Fibroblast of the aortic adventitia (primary cell): Measurements from ENCODE around the gene NMNAT1. TPM values are rescaled to one million over a fixed set of nuclear protein-coding genes. Genes with fewer than 3 reads are reported as not detected.

ENCODE experiments used
- DNase-seq: peaks from one replicate; pipeline ENCODE4 v3.0.0-alpha.2; 2010; ENCODE audit warnings: low read depth
- H3K4me3 ChIP-seq: 2 replicates; pipeline ENCODE4 v1.5.1; 2011; ENCODE audit warnings: low read depth, mild to moderate bottlenecking, control low read depth, low read length, moderate library complexity
- CTCF ChIP-seq: IDR thresholded peaks from 2 replicates; pipeline ENCODE4 v1.5.1; 2011; ENCODE audit warnings: mild to moderate bottlenecking, low read length, control low read depth, inconsistent platforms; ENCODE audit not compliant: insufficient read depth
- small RNA-seq: library from RNA; depleted of rRNA; stranded (forward); fragments of <200 nt; gene quantifications from one replicate; pipeline ENCODE3, GENCODE V24; 2012
- total RNA-seq: library from RNA; depleted of rRNA; stranded (reverse); fragments of >200 nt; gene quantifications from 2 replicates; pipeline ENCODE4 v1.2.3, GENCODE V29; 2012; ENCODE audit warnings: low replicate concordance

Gene NMNAT1
- total RNA-seq, 1 donor, result 10.6 TPM

- DNase-seq, result peak; percentile 80
- no peak for TF ChIP-seq CTCF
- H3K4me3 ChIP-seq, result no peak overlapping the region
Measured at GRCh38 chr1:10031461-10031860, 88.2 kb downstream of the NMNAT1 start.

GRCh38 chr1:10032590-10033358 is 89.5 kb downstream of the NMNAT1 start, which contains the start of gene UBE4B:
TSS of gene UBE4B (plus strand) at chr1:10032958. CDS start at chr1:10033671, 713 bp downstream.
- TF ChIP-seq CTCF, result peak; percentile 67
- peak within 1 kb of the TSS; percentile 83 for H3K4me3 ChIP-seq
- peak; percentile 96 for DNase-seq

GRCh38 chr1:10033359-10033845 is 90.1 kb downstream of the NMNAT1 start:
- no peak for TF ChIP-seq CTCF
- peak overlapping the region; percentile 83 for H3K4me3 ChIP-seq
- peak; percentile 43 for DNase-seq

Small RNA genes lying within 50 kb of the gene (small RNA-seq; reads per million reads assigned to genes)
- gene MIR5697, result 0.89 reads per million, percentile 26 among the genes with 10 or more reads in this experiment

Other genes starting within 250 kb of the NMNAT1 start
- 53.0 and 61.5 TPM in 2 replicates for gene CLSTN1, start 119.5 kb upstream of the NMNAT1 start, total RNA-seq
- gene CTNNBIP1, start 33.2 kb upstream of the NMNAT1 start, total RNA-seq, result 11.9 and 12.3 TPM in 2 replicates
- 50.3 and 61.0 TPM in 2 replicates for gene LZIC, start 84 bp upstream of the NMNAT1 start, total RNA-seq
- not detected in 2 replicates for gene RBP7, start 53.8 kb downstream of the NMNAT1 start, total RNA-seq
- 55.0 and 59.9 TPM in 2 replicates for gene UBE4B, start 89.5 kb downstream of the NMNAT1 start, total RNA-seq